H1 (cell line): ENCODE results near the gene SUGT1. TPM values are rescaled to one million over a fixed set of nuclear protein-coding genes. Genes with fewer than 3 reads are reported as not detected.

ENCODE experiments used
- CTCF ChIA-PET: fragments of 300-600 bp; sonication (Branson Sonifier 250); formaldehyde crosslinking; loops from one replicate; lab custom pipeline; 2021; ENCODE audit not compliant: partially characterized antibody; lab: Charles Lee
- POLR2A ChIA-PET: fragments of 300-600 bp; sonication (Branson Sonifier 250); formaldehyde crosslinking; loops from one replicate; lab custom pipeline; 2021; ENCODE audit warnings: inconsistent platforms; ENCODE audit not compliant: partially characterized antibody; lab: Charles Lee
- DNase-seq, 2 experiments: peaks; one replicate each; pipeline versions ENCODE4 v3.0.0 to v3.0.0-alpha.2; 2010 to 2022; ENCODE audit warnings: low spot score in 2 of 2, low read depth in 1 of 2, mixed read lengths in 1 of 2
- FAIRE-seq: peaks from 2 replicates; lab custom pipeline; 2011; peaks lifted over from hg19 to GRCh38; lab: Jason Lieb, UNC
- H2AFZ ChIP-seq: 2 replicates; pipeline ENCODE4 v1.8.1; 2012; ENCODE audit warnings: low read length, inconsistent platforms
- H2AK5ac ChIP-seq: 2 replicates; pipeline ENCODE4 v1.6.1; 2013; ENCODE audit warnings: low read depth, low read length
- H2BK120ac ChIP-seq: replicated peaks from 2 replicates; pipeline ENCODE3; 2013; ENCODE audit warnings: low read depth, low read length, inconsistent platforms
- H2BK12ac ChIP-seq: 2 replicates; pipeline ENCODE4 v1.6.1; 2013; ENCODE audit warnings: low read depth, low read length
- H2BK15ac ChIP-seq: 2 replicates; pipeline ENCODE4 v1.6.1; 2013; ENCODE audit warnings: low read length
- H2BK20ac ChIP-seq: 2 replicates; pipeline ENCODE4 v1.6.1; 2013; ENCODE audit warnings: low read length
- H2BK5ac ChIP-seq: 2 replicates; pipeline ENCODE4 v1.6.1; 2013; ENCODE audit warnings: low read depth, low read length
- H3K14ac ChIP-seq: 2 replicates; pipeline ENCODE4 v1.6.1; 2013; ENCODE audit warnings: inconsistent platforms; ENCODE audit not compliant: insufficient read length
- H3K18ac ChIP-seq: 2 replicates; pipeline ENCODE4 v1.6.1; 2013; ENCODE audit warnings: low read length; ENCODE audit errors: extremely low read depth
- H3K23ac ChIP-seq: 2 replicates; pipeline ENCODE4 v1.6.1; 2013; ENCODE audit warnings: inconsistent platforms; ENCODE audit not compliant: insufficient read length
- H3K23me2 ChIP-seq: 2 replicates; pipeline ENCODE4 v1.6.1; 2013; ENCODE audit warnings: low read depth, low read length
- H3K27ac ChIP-seq: 2 replicates; pipeline ENCODE4 v1.6.1; 2011; ENCODE audit warnings: low read depth, low read length, inconsistent platforms
- H3K27me3 ChIP-seq, 4 experiments: replicated peaks in 1 of 4; 1 replicate in 1 of 4; 2 replicates in 3 of 4; pipeline versions ENCODE4 v1.6.1 to v1.8.1; 2011 to 2013; ENCODE audit warnings: low read length in 3 of 4, mild to moderate bottlenecking in 3 of 4, inconsistent platforms in 2 of 4, mixed read lengths in 2 of 4, moderate library complexity in 1 of 4; ENCODE audit not compliant: control insufficient read depth in 3 of 4, insufficient read depth in 3 of 4; ENCODE audit errors: extremely low read depth in 1 of 4
- H3K36me3 ChIP-seq, 4 experiments: 2 replicates each; pipeline versions ENCODE4 v1.6.1 to v1.8.1; 2011 to 2013; ENCODE audit warnings: mild to moderate bottlenecking in 4 of 4, low read length in 3 of 4, moderate library complexity in 2 of 4, control low read depth in 1 of 4, inconsistent platforms in 1 of 4; ENCODE audit not compliant: insufficient read depth in 4 of 4, control insufficient read depth in 2 of 4
- H3K4ac ChIP-seq: replicated peaks from 2 replicates; pipeline ENCODE3; 2013; ENCODE audit warnings: low read length, low read depth, mixed read lengths, inconsistent platforms; ENCODE audit not compliant: insufficient read length
- H3K4me1 ChIP-seq, 4 experiments: replicated peaks in 1 of 4; 1 replicate in 1 of 4; 2 replicates in 3 of 4; pipeline versions ENCODE4 v1.6.1 to v1.8.1; 2011 to 2013; ENCODE audit warnings: low read length in 3 of 4, inconsistent platforms in 2 of 4, mixed read lengths in 1 of 4; ENCODE audit not compliant: insufficient read depth in 4 of 4, control insufficient read depth in 3 of 4
- H3K4me2 ChIP-seq, 2 experiments: 2 replicates each; pipeline versions ENCODE4 v1.6.1 to v1.8.1; 2011 to 2013; ENCODE audit warnings: low read depth in 2 of 2, low read length in 2 of 2, control low read depth in 1 of 2, inconsistent platforms in 1 of 2, mild to moderate bottlenecking in 1 of 2; ENCODE audit not compliant: insufficient read depth in 1 of 2
- H3K4me3 ChIP-seq, 4 experiments: fragments of 200-600, 300-600 bp in 1 of 4; sonication (generic), shearing (Covaris generic), sonication (Bioruptor Twin) in 1 of 4; 2 replicates each; pipeline versions ENCODE4 v1.5.1 to v1.8.1; 2011 to 2016; ENCODE audit warnings: low read length in 4 of 4, low read depth in 3 of 4, control low read depth in 2 of 4, inconsistent platforms in 2 of 4, mild to moderate bottlenecking in 2 of 4, mixed read lengths in 1 of 4, moderate library complexity in 1 of 4; ENCODE audit not compliant: insufficient read depth in 2 of 4; ENCODE audit errors: extremely low read depth in 1 of 4
- H3K56ac ChIP-seq: replicated peaks from 2 replicates; pipeline ENCODE3; 2013; ENCODE audit warnings: low read depth, mild to moderate bottlenecking, mixed read lengths, low read length, inconsistent platforms; ENCODE audit not compliant: insufficient read length
- H3K79me1 ChIP-seq: 2 replicates; pipeline ENCODE4 v1.6.1; 2013; ENCODE audit warnings: low read depth, low read length, control low read depth
- H3K79me2 ChIP-seq, 2 experiments: 2 replicates each; pipeline versions ENCODE4 v1.6.1 to v1.8.1; 2012 to 2013; ENCODE audit warnings: low read length in 2 of 2, mild to moderate bottlenecking in 2 of 2, inconsistent platforms in 1 of 2; ENCODE audit not compliant: insufficient read depth in 2 of 2, control insufficient read depth in 1 of 2
- H3K9ac ChIP-seq, 4 experiments: replicated peaks in 1 of 4; 1 replicate in 1 of 4; 2 replicates in 3 of 4; pipeline versions ENCODE4 v1.6.1 to v1.8.1; 2011 to 2013; ENCODE audit warnings: low read depth in 3 of 4, low read length in 3 of 4, control low read depth in 2 of 4, mild to moderate bottlenecking in 2 of 4, moderate library complexity in 2 of 4, inconsistent platforms in 1 of 4; ENCODE audit errors: extremely low read depth in 1 of 4
- H3K9me3 ChIP-seq, 2 experiments: 2 replicates each; pipeline versions ENCODE4 v1.6.1 to v1.8.1; 2012 to 2013; ENCODE audit warnings: mild to moderate bottlenecking in 2 of 2, moderate library complexity in 2 of 2, control low read depth in 1 of 2, inconsistent platforms in 1 of 2, low read depth in 1 of 2, low read length in 1 of 2, mixed read lengths in 1 of 2; ENCODE audit not compliant: insufficient read depth in 2 of 2
- H4K20me1 ChIP-seq, 2 experiments: replicated peaks in 1 of 2; 2 replicates each; pipeline versions ENCODE3 to v1.8.1; 2011 to 2013; ENCODE audit warnings: inconsistent platforms in 2 of 2, low read length in 2 of 2, mild to moderate bottlenecking in 1 of 2; ENCODE audit not compliant: insufficient read depth in 2 of 2, control insufficient read depth in 1 of 2
- H4K5ac ChIP-seq: 2 replicates; pipeline ENCODE4 v1.6.1; 2013; ENCODE audit warnings: low read length, low read depth, mixed read lengths, inconsistent platforms; ENCODE audit not compliant: insufficient read length
- H4K8ac ChIP-seq: 2 replicates; pipeline ENCODE4 v1.8.0; 2013; ENCODE audit warnings: mild to moderate bottlenecking, moderate library complexity, low read length, inconsistent platforms; ENCODE audit not compliant: insufficient read depth; ENCODE audit errors: extremely low read depth
- H4K91ac ChIP-seq: replicated peaks from 2 replicates; pipeline ENCODE3; 2013; ENCODE audit warnings: low read length, mixed read lengths, inconsistent platforms; ENCODE audit not compliant: insufficient read length
- BCL11A ChIP-seq, 2 experiments: IDR thresholded peaks; one replicate each; pipeline ENCODE4 v1.6.1; 2011; ENCODE audit warnings: low read depth in 2 of 2, low read length in 2 of 2, mild to moderate bottlenecking in 2 of 2
- GTF2F1 ChIP-seq: IDR thresholded peaks from 2 replicates; pipeline ENCODE4 v1.6.1; 2012; ENCODE audit warnings: low read depth, low read length, improper control_type of control experiment, borderline replicate concordance
- HDAC2 ChIP-seq, 2 experiments: fragments of 300-600 bp in 1 of 2; sonication (generic) in 1 of 2; IDR thresholded peaks; 2 replicates each; pipeline ENCODE4 v1.6.1; 2011 to 2012; ENCODE audit warnings: low read depth in 2 of 2, low read length in 2 of 2, mild to moderate bottlenecking in 2 of 2, moderate library complexity in 2 of 2, borderline replicate concordance in 1 of 2, inconsistent platforms in 1 of 2
- JUND ChIP-seq: IDR thresholded peaks from 2 replicates; pipeline ENCODE4 v1.6.1; 2011; ENCODE audit warnings: mild to moderate bottlenecking, improper control_type of control experiment, low read length
- MAFK ChIP-seq: IDR thresholded peaks from 2 replicates; pipeline ENCODE4 v1.6.1; 2012; ENCODE audit warnings: low read depth, mild to moderate bottlenecking, improper control_type of control experiment, low read length
- POLR2AphosphoS5 ChIP-seq: IDR thresholded peaks from 2 replicates; pipeline ENCODE4 v1.6.1; 2011; ENCODE audit warnings: low read depth, low read length
- RBBP5 ChIP-seq: IDR thresholded peaks from 2 replicates; pipeline ENCODE4 v1.7.1; 2012; ENCODE audit warnings: low read depth, mild to moderate bottlenecking, inconsistent platforms, low read length, moderate library complexity, borderline replicate concordance
- SAP30 ChIP-seq: fragments of 300-600 bp; sonication (generic); IDR thresholded peaks from 2 replicates; pipeline ENCODE4 v1.7.1; 2012; ENCODE audit warnings: low read length, moderate library complexity, mild to moderate bottlenecking, inconsistent platforms; ENCODE audit not compliant: insufficient read depth, insufficient replicate concordance
- SIN3A ChIP-seq, 2 experiments: IDR thresholded peaks in 1 of 2; conservative IDR thresholded peaks in 1 of 2; 2 replicates each; pipeline ENCODE4 v1.6.1; 2011 to 2012; ENCODE audit warnings: low read length in 2 of 2, improper control_type of control experiment in 1 of 2, low read depth in 1 of 2, mild to moderate bottlenecking in 1 of 2
- TAF7 ChIP-seq: optimal IDR thresholded peaks from 2 replicates; pipeline ENCODE3; 2011; ENCODE audit warnings: low read depth, mild to moderate bottlenecking, inconsistent platforms, low read length, moderate library complexity, borderline replicate concordance
- TCF12 ChIP-seq: IDR thresholded peaks from 2 replicates; pipeline ENCODE4 v1.6.1; 2011; ENCODE audit warnings: low read depth, mild to moderate bottlenecking, low read length
- YY1 ChIP-seq: IDR thresholded peaks from 2 replicates; pipeline ENCODE4 v1.6.1; 2011; ENCODE audit warnings: low read depth, mild to moderate bottlenecking, low read length
- WGBS, 2 experiments: shearing (Covaris generic) in 1 of 2; methylation state at CpG; one replicate each; pipeline versions ENCODE4 v1.1.6 to v1.1.7; 2013 to 2015; ENCODE audit warnings: low lambda C conversion rate in 2 of 2, mixed read lengths in 2 of 2, inconsistent platforms in 1 of 2, low coverage in 1 of 2, missing lambda C conversion rate in 1 of 2; ENCODE audit not compliant: insufficient replicate concordance in 2 of 2, insufficient coverage in 1 of 2, insufficient read length in 1 of 2; ENCODE audit errors: extremely low coverage in 1 of 2, missing lambda C conversion rate in 1 of 2; 5-methylcytosine and 5-hydroxymethylcytosine counted together
- polyA plus RNA-seq, 7 experiments: library from polyadenylated mRNA; depleted of rRNA in 3 of 7; stranded (reverse) in 5 of 7; unstranded in 2 of 7; fragments of >200 nt in 5 of 7; fragments of 200-250 nt in 2 of 7; gene quantifications; 1 replicate in 5 of 7; 2 replicates in 1 of 7; 4 replicates in 1 of 7; pipeline versions ENCODE4 v1.2.1 to v1.2.3, GENCODE V29; 2011 to 2013; ENCODE audit warnings: missing spikeins in 2 of 7, mixed read lengths in 2 of 7
- total RNA-seq: library from RNA; stranded (reverse); fragmentation: NEBNext Ultra II Directional; extraction: Animal tissue kit (Norgen Biotek cat#: 25700); gene quantifications from 2 replicates; pipeline ENCODE4 v1.2.1, GENCODE V29; 2021

Gene SUGT1
- total and polyA plus RNA-seq, 2 of the 8 experiments (the other 6 are each of a cell fraction or from before 2014, with no cell fraction given): 21.0 to 99.4 TPM

- no peak overlapping the region for H2BK15ac ChIP-seq
- peak overlapping the region; percentile 99 for H2BK5ac ChIP-seq
- peak overlapping the region; percentile 99 to 100 (median 99) for H3K9ac ChIP-seq
- WGBS, 2 experiments: 1% methylated on average over 7 of the region's 7 CpGs; no CpG with 5 or more reads in 1 of the 2 experiments
- no peak overlapping the region for H2BK20ac ChIP-seq
- no peak overlapping the region for H2BK120ac ChIP-seq
- ChIA-PET CTCF (interaction anchor here (0.7 to 4.4 kb wide), 11 partner anchors 13 to 487 kb away, joined by 3 to 25 read pairs (median 7); partner anchors contain the start of genes CNMD and PCDH8), POLR2A (interaction anchor here (0.8 to 3.1 kb wide), 24 partner anchors 10 to 549 kb away, joined by 3 to 34 read pairs (median 4); partner anchors contain the start of genes CNMD, HNRNPA1L2, PCDH8 and VPS36)
- no peaks in the 10 kb centered on the region for H3K9me3 ChIP-seq
- peak overlapping the region; percentile 99 for H3K27ac ChIP-seq
- H3K23ac ChIP-seq: no peak overlapping the region
- peak overlapping the region; percentile 79; the same call in 1 of the 2 replicates for H2AFZ ChIP-seq
- H3K4ac ChIP-seq: peak overlapping the region; percentile 80
- peaks cover 0 to 5% (median 0%) of the 10 kb centered on the region in 4 experiments; a peak in 3 of 7 replicates for H3K4me1 ChIP-seq
- peak overlapping the region; percentile 2 for H3K56ac ChIP-seq
- H3K4me2 ChIP-seq: peak overlapping the region; percentile 64 to 94
- no peak overlapping the region for H2AK5ac ChIP-seq
- peak overlapping the region; percentile 98 for H4K5ac ChIP-seq
- DNase-seq (no peak), FAIRE-seq (no peak)
- H3K14ac ChIP-seq: peak overlapping the region; percentile 4
- peak overlapping the region; percentile 34; the same call in 1 of the 2 replicates for H2BK12ac ChIP-seq
- H3K79me1 ChIP-seq: peaks cover 4% of the 10 kb centered on the region
- H3K4me3 ChIP-seq: peak overlapping the region; percentile 89 to 98 (median 95)
- H3K18ac ChIP-seq: peak overlapping the region; percentile 81; the same call in 1 of the 2 replicates
- peaks cover 23 to 64% of the 10 kb centered on the region in 2 experiments for H3K79me2 ChIP-seq
- H4K8ac ChIP-seq: peak overlapping the region; percentile 98; the same call in 1 of the 2 replicates
- H4K20me1 ChIP-seq: peaks cover 0 to 2% of the 10 kb centered on the region in 2 experiments
- peaks cover 0 to 28% (median 7%) of the 10 kb centered on the region in 4 experiments; a peak in 5 of 8 replicates for H3K36me3 ChIP-seq
- H4K91ac ChIP-seq: no peak overlapping the region
- peaks cover 6% of the 10 kb centered on the region; the same call in 1 of the 2 replicates for H3K23me2 ChIP-seq
- no peaks in the 10 kb centered on the region for H3K27me3 ChIP-seq
- TF ChIP-seq SAP30 (peak; percentile 52), TCF12 (no peak), TAF7 (peak; percentile 67), JUND (peak; percentile 3; the same call in 1 of the 2 replicates), GTF2F1 (0 out of 2 replicates have a peak, but pooled peaks have one; percentile 36), MAFK (no peak), YY1 (no peak), SIN3A (conservative IDR thresholded peaks at IDR 0.05 in 1 of 2, IDR thresholded peaks at IDR 0.05 in 1 of 2; ENCODE audit: low read depth in 1 of 2, low read length in 2 of 2) (0 out of 4 replicates have a peak, but pooled peaks of 1 of the 2 experiments have one; percentile 7), POLR2AphosphoS5 (peak; percentile 69; the same call in 1 of the 2 replicates), RBBP5 (no peak), BCL11A (IDR thresholded peaks at IDR 0.05; ENCODE audit: low read depth in 2 of 2, low read length in 2 of 2) (no peak), HDAC2 (IDR thresholded peaks at IDR 0.05; ENCODE audit: borderline replicate concordance in 1 of 2, low read depth in 2 of 2, low read length in 2 of 2) (no peak; a peak in 1 of 4 replicates)
Measured at GRCh38 chr13:52651897-52652195, 790 bp upstream of the SUGT1 start.
